Fibroblast of lung (primary cell): ENCODE measurements around the gene RUBCN.
"Not testable (repeated sequence)": the region's sequence is repeated elsewhere in the genome, so short reads cannot be mapped to it uniquely, and the experiment has no call there.

Experiments
- EZH2 ChIP-seq: IDR thresholded peaks from 2 replicates; pipeline ENCODE4 v1.5.1; 2012; ENCODE audit warnings: low read length, control low read depth, mild to moderate bottlenecking; ENCODE audit errors: missing control alignments
- TF ChIP-seq, protein P1 (sequence below), 2 donors: IDR thresholded peaks in 1 of 2; conservative IDR thresholded peaks in 1 of 2; 1 replicate in 1 of 2; 2 replicates in 1 of 2; pipeline ENCODE4 v1.5.1; 2011 to 2012; ENCODE audit warnings: low read length in 2 of 2, control low read depth in 1 of 2, inconsistent platforms in 1 of 2, low read depth in 1 of 2, mild to moderate bottlenecking in 1 of 2

DNA sequence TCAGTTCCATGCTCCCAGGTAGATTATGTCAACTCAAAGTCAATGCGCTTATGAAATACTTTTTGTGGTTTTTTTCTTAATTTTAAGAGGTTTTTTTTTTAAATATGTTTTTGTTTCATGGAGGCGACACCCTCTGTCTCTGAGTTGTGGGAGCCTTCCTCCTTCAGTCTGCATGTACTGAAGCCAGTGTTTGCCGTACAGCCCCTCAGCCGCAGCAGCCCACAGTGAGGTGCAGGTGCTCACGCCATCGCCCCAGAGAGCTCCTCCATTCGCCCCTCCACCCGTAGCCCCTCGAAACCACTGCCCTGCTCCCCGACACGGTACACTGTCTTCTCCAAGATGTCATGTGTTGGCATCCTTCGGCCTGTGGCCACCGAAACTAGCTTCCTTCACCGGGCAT is 107.4 kb downstream of the RUBCN start:
- TF ChIP-seq, protein P1, sequence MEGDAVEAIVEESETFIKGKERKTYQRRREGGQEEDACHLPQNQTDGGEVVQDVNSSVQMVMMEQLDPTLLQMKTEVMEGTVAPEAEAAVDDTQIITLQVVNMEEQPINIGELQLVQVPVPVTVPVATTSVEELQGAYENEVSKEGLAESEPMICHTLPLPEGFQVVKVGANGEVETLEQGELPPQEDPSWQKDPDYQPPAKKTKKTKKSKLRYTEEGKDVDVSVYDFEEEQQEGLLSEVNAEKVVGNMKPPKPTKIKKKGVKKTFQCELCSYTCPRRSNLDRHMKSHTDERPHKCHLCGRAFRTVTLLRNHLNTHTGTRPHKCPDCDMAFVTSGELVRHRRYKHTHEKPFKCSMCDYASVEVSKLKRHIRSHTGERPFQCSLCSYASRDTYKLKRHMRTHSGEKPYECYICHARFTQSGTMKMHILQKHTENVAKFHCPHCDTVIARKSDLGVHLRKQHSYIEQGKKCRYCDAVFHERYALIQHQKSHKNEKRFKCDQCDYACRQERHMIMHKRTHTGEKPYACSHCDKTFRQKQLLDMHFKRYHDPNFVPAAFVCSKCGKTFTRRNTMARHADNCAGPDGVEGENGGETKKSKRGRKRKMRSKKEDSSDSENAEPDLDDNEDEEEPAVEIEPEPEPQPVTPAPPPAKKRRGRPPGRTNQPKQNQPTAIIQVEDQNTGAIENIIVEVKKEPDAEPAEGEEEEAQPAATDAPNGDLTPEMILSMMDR (conservative IDR thresholded peaks at IDR 0.05 in 1 of 2, IDR thresholded peaks at IDR 0.05 in 1 of 2; ENCODE audit: low read depth in 1 of 2, low read length in 2 of 2) = not testable (repeated sequence)
- TF ChIP-seq EZH2 = not testable (repeated sequence)
